GM10266 (cell line): ENCODE measurements around the gene DHX34.

Source experiments
- DNase-seq: peaks from one replicate; pipeline ENCODE4 v3.0.0; 2012; ENCODE audit errors: extremely low spot score
- TF ChIP-seq, protein P1 (sequence below): IDR thresholded peaks from 2 replicates; pipeline ENCODE4 v1.5.1; 2012; ENCODE audit warnings: mild to moderate bottlenecking, low read depth; ENCODE audit not compliant: control insufficient read depth, insufficient read depth; ENCODE audit errors: missing control alignments

DHX34 gene

DNA sequence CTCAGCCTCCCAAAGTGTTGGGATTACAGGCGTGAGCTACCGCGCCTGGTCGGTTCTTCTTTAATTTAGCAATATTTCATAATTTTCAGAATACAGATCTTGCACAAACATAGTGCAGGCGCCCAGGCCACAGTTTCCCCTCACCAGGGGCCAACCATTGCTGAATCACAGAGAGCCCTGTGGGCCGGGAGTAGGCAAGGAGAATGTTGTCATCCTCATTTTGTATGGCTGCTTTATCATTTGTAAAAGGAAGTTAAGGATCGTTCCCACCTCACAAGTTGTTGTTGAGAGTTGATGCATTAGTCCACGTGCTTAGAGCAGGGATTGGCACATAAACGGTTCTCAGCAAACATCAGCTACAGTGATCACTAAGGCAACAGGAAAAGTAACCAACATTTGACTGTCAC lies 40.0 kb downstream of the DHX34 start:
- DNase-seq: no peak
- TF ChIP-seq, protein P1, sequence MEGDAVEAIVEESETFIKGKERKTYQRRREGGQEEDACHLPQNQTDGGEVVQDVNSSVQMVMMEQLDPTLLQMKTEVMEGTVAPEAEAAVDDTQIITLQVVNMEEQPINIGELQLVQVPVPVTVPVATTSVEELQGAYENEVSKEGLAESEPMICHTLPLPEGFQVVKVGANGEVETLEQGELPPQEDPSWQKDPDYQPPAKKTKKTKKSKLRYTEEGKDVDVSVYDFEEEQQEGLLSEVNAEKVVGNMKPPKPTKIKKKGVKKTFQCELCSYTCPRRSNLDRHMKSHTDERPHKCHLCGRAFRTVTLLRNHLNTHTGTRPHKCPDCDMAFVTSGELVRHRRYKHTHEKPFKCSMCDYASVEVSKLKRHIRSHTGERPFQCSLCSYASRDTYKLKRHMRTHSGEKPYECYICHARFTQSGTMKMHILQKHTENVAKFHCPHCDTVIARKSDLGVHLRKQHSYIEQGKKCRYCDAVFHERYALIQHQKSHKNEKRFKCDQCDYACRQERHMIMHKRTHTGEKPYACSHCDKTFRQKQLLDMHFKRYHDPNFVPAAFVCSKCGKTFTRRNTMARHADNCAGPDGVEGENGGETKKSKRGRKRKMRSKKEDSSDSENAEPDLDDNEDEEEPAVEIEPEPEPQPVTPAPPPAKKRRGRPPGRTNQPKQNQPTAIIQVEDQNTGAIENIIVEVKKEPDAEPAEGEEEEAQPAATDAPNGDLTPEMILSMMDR: no peak

DNA sequence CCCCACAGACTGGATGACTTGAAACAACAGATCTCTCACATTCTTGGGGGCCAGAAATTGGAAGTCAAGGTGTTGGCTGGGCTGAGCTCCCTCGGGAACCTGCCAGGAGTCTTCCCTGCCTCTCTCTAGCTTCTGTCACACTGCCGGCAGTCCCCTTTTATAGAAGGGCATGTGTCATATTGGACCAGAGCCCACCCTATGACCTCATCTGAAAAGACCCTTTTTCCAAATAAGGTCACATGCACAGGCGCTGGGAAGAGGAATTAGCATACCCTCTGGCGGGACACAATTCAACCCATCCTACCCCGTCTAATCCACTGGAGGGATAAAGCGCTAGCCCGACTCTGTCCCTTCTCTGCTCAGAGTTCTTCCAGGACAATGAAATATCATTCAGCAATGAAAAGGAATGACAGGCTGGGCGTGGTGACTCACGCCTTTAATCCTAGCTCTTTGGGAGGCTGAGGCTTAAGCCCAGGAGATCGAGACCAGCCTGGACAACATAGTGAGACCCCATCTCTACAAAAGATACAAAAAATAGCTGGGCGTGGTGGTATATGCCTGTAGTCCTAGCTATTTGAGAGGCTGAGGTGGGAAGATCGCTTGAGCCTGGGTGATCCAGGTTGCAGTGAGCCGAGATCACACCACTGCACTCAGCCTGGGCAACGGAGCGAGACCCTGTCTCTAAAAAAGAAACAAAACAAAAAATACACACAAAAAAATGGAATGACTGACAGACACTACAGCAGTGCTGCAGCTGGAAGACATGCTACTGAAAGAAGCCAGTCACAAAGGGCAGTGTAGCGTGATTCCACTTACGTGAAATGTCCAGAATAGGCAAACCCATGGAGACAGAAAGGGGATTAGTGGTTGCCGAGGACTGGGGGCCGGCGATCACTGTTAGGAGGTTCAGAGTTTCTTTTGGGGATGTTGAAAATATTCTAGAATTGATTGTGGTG lies 41.7 kb downstream of the DHX34 start:
- DNase-seq: no peak
- TF ChIP-seq, protein P1: no peak

DNA sequence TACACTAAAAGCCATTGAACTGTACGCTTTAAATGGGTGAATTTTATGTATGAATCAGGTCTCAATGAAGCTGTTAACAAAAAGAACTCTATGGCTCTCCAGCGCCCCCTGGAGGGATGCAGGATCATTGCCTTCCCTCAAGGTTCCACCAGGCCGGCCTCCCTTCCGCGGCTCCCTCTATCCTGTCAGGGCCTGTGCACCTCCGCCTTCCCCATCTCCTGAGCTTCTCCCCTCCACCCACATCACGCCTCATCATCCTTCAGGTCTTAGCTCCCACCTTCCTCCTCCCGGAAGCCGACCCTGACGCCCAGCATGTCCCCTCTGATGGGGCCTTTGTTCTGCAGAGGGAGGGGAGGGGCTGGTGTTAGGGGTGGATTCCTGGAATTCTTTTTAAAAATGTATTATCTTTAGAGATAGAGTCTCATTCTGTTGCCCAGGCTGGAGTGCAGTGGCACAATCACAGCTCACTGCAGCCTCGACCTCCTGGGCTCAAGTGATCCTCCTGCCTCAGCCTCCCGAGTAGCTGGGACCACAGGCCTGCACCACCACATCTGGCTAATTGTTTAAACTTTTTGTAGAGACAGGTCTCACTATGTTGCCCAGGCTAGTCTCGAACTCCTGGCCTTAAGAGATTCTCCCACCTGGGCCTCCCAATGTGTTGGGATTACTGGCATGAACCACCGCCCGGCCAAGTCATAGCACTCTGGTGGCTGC lies 42.6 kb downstream of the DHX34 start:
- DNase-seq: peak; percentile 78
- TF ChIP-seq, protein P1: peak; percentile 81

DNA sequence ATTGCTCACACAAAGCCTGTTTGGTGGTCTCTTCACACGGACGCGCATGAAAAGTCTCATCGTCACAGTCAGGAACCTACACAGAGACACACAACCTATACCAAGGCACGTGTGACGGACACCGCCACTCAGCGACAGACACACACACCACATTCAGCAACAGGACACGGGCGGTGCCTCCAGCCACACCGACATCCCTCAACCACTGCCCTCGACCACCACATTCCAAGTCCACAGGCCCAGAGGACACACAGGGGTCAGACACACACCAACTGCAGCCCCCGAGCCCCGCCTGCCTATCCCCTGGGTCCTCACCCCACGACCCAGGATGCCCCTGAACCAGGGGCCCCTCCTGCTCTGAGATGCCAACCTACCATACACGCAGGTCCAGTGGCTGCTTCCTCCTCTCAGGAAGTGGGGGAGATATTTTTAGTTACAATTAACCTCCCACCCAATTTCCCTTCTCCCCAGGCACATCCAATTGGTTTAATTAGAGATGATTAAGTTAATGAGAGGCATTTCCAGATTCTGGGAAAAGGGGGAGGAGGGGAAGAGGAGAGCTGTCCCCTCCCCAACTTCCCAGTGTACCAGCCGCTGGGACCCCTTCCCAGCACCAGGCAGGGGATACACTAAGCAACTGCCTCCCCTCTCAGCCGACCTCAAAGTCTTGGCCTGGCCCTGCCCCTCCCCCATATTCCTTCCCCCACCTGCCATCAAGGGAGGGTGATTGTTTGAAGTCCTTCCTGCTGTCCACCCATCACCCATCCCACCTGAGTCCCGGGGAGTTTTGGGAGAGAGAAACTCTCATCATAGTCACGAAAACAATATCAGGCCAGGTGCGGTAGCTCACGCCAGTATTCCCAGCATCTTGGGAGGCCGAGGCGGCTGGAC lies 49.8 kb downstream of the DHX34 start:
- TF ChIP-seq, protein P1: no peak

DNA sequence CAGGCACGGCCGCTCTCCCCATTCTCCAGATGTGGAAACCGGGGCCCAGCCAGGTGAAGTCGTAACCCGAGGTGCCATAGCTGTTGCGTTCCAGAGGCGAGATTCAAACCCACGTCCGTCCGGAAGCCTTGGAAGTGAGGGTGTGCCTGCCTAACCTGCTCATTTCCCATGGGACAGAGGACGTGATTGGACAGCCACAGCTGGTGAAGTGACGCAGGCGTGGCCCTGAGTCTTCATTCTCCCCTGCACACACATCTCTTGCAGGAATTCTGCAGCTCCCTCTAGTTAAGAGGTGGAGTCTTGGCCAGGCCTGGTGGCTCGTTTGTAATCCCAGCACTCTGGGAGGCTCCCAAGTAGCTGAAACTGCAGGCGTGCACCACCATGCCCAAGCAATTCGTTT lies 53.4 kb downstream of the DHX34 start:
- TF ChIP-seq, protein P1: no peak
- no peak for DNase-seq

More for the DNA sequence above, 49.8 kb downstream of the DHX34 start:
- no peak for DNase-seq

DNA sequence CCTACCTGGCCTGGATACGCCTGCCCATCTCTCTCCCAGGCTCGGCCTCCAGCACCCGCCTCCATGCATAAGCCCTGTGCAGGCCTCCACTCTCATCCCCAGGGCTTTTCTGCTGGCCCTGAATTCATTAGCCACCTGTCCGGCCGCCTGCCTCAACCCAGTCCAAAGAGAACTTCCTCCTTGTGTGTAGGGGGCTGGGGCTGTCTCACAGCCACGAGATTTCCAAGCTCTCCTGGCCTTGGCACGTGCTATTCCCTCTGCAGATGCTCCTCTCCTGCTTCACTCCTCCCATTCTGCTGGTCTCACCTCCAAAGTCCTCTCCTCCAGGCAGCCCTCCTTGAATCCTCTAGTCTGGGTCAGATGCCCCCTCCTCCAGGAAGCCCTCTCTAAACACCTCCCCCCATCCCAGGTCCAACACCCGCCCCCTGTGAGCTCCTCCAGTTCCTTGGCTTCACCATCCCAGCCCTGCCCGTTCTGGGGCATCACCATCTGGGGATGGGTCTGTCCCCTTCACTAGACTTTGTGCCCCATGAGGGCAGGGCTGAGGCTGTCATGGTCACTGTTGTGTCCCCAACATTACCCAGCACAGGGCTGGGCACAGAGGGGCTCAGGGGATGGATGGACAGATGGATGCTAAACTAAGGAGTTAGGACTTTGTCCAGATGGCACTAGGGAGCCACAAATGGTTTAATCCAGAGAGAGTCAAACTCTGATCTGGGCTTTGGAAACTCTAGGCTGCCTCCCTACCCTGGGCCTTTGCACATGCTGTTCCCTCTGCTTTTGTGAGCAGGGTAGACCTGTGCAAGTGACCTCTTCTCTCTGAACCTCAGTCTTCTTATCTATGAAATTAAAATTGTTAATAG lies 55.5 kb downstream of the DHX34 start:
- DNase-seq: no peak
- TF ChIP-seq, protein P1: no peak
